Left renal cortex interstitium (tissue), 4 donors: ENCODE measurements around the gene DVL2. TPM values are rescaled to one million over a fixed set of nuclear protein-coding genes. Genes with fewer than 3 reads are reported as not detected.
A peak's percentile ranks its signal among the peaks of the same experiment; 100 is the strongest.

Experiments
- DNase-seq, 4 donors: peaks; one replicate each; pipeline ENCODE4 v3.0.0-alpha.2; 2013; ENCODE audit warnings: low read depth in 4 of 4, low spot score in 2 of 4, missing footprints in 1 of 4
- polyA plus RNA-seq, 4 donors: library from polyadenylated mRNA; unstranded; fragments of 120-200 nt; gene quantifications; one replicate each; pipeline ENCODE4 v1.2.1, GENCODE V29; 2013; ENCODE audit not compliant: insufficient read length in 4 of 4

The DVL2 gene
- polyA plus RNA-seq, result 10 to 100 TPM; 47.7 to 78.0 (median 62.9) TPM

DNA sequence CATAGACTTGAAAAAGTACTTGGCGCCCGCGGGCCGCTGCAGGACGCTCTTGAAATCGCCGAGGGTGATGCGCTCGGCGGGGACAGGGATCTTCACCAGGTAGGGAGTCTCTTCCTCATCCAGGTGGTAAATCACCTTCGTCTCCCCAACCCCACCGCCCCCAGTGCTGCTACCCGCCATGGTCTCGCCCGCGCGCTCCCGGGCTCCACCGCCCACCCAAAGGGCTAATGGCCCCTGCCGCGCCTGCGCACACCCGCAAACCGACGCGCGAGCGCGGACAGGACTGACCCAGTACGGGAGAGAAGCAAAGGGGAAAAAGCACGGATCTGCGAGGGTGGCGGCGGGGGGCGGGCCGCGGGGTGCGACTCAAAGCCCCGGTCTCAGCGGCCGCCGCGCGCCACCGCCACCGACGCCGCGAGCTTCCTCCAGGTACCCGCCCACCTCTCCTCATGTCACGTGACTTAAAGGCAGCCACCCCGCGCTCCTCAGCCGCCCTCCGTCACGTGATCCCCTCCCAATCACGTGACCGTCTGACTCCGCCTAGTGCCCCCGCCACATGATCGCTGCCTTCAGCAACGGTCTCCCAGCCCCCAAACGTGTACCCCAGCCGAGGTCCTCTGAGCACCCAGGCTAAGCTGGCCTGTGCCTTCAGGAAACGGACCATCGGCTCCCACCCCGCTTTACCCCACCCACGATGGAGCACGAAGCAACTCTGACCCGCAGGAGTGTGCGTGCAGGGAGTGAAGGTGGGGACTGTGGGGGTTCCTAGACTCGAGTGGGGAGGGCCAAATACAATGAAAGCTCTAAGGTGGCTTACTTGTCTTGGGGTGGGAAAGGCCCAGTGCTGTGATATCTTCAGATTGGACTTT, at the start of gene DVL2:
DVL2 (minus strand) TSS at position 435 of the 869 bp plus-strand sequence; CDS start at position 180, 255 bp downstream.
- DNase-seq, result peak in 1 of 4 donors; percentile 93

- no peak for DNase-seq
Observed at GRCh38 chr17:7283471-7284216, 49.3 kb upstream of the DVL2 start.

DNA sequence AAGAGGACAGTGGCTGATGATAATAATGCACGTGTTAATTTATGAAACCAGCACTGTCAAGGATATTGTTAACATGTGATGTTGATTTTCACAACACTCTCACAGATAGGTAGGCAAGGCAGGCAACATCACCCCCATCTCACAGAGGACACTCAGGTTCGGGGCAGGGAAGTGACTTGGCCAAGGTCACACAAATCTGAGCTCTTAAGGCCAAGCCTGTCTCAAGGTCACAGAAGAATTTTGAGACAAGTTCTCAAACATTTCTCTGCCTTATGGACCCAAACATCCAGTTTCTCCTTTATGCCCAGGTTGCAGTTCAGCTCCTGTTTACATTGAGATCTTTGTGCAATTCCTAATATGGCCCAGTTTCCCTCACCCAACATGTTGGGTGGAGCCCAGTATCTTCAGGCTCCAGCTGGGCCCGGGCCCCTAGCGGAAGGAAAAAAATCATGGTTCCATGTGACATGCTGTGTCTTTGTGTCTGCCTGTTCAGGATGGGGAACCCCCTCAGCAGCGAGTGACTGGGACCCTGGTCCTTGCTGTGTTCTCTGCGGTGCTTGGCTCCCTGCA, 48.5 kb upstream of the DVL2 start:
- no peak for DNase-seq

GRCh38 chr17:7281953-7282751, 47.8 kb upstream of the DVL2 start:
- DNase-seq, result no peak

- DNase-seq, result peak; percentile 82 to 95 (median 90)
Observed at GRCh38 chr17:7281074-7281952, 47.0 kb upstream of the DVL2 start, which contains the start of gene SLC2A4. SLC2A4 (plus strand) TSS chr17:7281718; CDS start chr17:7281935, 217 bp downstream.

DNA sequence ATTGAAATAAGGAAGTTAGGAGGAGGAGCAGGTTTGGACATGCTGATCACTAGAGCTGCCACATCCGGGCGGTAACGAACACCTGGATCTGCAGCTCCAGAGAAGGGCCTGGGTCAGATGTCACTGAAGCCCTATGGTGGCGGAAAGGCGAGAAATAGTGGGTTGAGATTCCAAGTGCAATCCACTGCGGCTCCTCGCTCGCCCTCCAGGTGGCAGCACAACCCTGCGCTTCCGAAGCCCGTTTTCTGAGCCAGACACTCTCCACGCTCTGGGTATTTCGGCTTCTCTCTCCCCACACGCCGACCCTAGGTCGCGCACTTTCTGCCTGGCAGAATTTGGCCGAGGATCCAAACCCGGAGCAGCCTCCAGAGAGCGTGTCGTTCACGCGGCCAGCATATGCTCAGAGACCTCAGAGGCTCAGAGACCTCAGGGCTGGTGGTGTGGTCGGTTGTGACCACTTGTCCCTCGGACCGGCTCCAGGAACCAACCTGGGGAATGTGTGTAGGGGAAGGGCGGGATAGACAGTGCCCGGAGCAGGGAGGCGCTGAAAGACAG, 46.3 kb upstream of the DVL2 start:
- peak in 1 of 4 donors; percentile 75 for DNase-seq

DNA sequence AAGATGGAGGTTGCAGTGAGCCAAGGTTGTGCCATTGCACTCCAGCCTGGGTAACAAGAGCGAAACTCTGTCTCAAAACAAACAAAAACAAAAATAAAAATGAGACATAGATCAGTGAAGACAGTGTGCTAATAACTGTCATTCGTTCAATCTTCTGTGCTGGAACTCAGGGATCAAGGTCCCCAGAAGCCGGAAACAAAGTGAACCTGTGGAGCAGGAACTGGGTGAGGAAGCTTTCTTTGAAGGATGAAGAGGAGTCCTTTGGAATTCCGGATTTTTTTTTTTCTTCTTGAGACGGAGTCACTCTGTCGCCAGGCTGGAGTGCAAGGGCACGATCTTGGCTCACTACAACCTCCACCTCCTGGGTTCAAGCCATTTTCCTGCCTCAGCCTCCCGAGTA, 45.1 kb upstream of the DVL2 start:
- DNase-seq, result no peak

DNA sequence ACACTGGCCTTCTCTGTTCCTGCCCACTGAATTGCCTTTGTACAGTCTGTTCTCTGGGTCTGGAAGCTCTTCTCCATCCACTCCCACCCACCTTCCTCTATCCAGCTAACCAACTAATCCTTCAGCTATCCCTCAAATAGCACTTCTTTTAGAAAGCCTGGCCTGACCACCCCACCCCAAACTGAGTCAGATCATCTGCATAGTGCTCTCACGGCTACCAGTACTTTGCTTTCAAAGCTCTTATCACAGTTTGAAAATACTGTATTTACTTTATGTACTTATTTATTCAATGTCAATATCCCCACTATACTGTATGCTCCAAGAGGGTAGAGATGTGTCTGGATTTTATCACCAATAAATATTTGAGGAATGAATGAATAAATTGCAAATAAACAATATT, 32.5 kb upstream of the DVL2 start:
- no peak for DNase-seq

DNA sequence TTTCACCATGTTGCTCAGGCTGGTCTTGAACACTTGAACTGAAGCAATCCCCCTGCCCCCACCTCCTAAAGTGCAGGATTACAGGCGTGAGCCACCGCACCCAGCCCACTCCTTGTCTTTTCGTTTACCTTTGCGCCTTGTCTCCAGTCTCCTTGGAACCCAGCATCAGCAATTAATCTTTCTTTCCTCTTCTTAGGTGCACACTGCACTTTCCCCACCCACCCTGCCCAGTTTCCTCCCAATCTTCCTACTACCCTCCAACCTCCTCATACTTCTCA, 29.4 kb upstream of the DVL2 start:
- no peak for DNase-seq

DNA sequence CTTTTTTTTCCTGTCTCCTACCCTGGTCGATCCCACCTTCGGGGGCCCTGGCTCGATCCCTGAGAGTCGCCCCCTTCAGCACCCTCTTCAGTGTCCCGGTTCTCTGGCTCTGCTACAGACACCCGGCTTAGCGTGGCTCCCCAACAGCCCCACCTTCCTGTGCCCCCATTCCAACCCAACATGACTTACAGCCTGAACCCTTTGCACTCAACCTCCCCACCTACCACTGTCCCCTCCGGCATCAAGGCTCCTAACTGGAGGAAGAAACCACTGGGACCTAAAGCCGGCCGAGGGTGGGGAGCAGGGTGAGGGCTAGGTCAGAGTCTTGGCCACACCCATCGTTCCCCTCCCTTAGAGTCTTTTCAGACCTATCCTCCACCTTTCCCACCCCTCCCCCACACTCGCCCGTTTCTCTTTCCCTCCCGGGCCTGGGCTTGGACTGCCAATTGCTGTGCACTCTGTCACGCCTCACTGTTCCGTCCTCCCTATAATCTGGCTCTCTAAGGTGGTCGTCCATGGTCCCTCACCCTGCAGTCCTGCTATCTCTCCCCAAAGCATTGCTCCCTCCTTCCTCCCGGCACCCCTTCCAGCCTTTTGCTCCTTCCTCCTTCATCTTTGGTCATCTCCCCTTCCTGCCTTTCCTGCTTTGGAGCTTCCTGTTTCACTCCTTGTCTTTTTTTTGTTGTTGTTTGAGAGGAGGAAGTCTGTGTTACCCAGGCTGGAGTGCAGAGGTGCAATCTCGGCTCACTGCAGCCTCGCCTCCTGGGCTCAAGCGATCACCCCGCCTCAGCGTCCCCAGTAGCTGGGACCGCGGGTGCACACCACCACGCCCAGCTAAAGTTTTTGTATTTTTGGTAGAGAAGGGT, 28.9 kb upstream of the DVL2 start:
- no peak for DNase-seq

- DNase-seq, result no peak
Observed at GRCh38 chr17:7262192-7262934, 28.0 kb upstream of the DVL2 start, which contains the start of gene CLDN7. CLDN7 (minus strand) TSS chr17:7262478; CDS start chr17:7262043, 435 bp downstream.

GRCh38 chr17:7261379-7262191, 27.3 kb upstream of the DVL2 start:
- no peak for DNase-seq

DNA sequence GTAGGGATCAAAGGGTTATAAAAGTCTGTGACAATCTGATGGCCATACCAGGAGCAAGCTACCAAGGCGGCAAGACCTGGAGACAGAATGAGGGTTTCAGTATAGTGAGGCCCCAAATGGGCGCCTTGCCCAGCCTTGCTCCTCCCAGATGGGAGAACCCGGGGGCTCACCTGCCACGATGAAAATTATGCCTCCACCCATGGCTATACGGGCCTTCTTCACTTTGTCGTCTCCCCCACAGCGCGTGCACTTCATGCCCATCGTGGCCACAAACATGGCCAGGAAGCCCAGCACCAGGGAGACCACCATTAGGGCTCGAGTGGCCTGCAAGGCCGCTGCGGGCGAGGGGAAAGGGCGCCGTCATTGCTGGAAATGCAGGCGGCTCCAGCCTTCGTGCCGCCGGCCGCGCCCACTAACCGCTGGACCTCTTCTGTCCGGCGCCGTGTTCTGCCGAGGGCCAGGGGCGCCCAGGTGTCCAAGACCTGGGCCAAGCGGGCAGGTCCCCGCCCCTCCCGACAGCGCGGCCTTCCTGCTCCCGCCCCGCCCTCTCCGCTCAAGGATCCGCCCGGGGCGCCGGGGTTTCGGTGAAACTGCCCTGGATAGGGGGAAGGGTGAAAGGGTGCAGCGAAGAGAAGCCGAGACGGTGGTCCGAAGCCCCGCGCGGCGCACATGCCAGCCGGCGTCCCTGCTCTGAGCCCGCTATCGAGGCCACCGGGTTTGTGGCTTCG, 26.5 kb upstream of the DVL2 start:
- no peak for DNase-seq

DNA sequence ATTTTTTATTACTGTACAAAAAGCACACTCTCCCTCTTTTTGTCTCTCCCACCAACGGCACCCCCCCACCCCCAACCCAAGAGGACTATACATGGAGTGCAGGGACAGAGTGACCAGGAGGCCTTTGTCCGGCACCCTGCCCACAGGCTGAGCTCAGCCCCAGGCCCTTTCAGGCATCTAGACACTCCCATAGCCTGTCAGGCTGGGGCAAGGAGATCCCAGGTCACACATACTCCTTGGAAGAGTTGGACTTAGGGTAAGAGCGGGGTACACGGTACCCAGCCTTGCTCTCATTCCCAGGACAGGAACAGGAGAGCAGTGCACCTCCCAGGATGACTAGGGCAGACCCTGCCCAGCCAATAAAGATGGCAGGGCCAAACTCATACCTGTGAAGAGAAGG, 25.8 kb upstream of the DVL2 start:
- DNase-seq, result no peak

DNA sequence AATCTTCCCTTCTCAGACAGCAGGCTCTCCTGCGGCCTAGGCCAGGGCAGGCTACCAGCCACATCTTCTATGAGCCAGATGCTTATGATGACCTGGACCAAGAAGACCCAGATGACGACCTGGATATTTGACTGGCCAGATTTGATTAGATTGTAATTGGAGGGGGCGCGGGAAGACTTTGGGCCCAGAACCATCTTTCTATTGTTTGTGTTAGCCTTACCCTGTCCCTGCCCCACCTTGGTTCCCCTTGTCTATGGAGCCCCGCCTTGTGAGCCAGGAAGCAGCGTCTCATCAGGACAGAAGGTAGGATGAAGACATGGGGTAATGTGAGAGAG, 25.2 kb upstream of the DVL2 start:
- no peak for DNase-seq
